ENCODE measurements around the gene REG4. TPM values are rescaled to one million over a fixed set of nuclear protein-coding genes. Genes with fewer than 3 reads are reported as not detected.
"Not testable (repeated sequence)": the region's sequence is repeated elsewhere in the genome, so short reads cannot be mapped to it uniquely, and the experiment has no call there.

Gene REG4
- 10 to 100 TPM in 1 of 12 donors, under 1 TPM in 1, not detected in 10; 0.30 to 22.2 TPM for polyA plus RNA-seq (ENCODE audit: insufficient read length in 12 of 12)
- long read RNA-seq, donor 1, transcript REG4-203 (3 exons, 2,327 nt): minor isoform, 12 of 427 reads
- long read RNA-seq, donor 1, transcript REG4-201 (6 exons, 1,357 nt): major isoform, 268 of 427 reads
- long read RNA-seq, donor 1, partial matches to known transcripts: 147 of 427 reads
- long read RNA-seq, donor 1, other reads (novel, unspliced or antisense): 0 of 427 reads
- long read RNA-seq, donor 2: 0 reads
- long read RNA-seq, donor 3: 0 reads
- long read RNA-seq, donor 4: 0 reads
- long read RNA-seq, donor 5, partial matches to known transcripts: 0 of 1 reads
- long read RNA-seq, donor 5, other reads (novel, unspliced or antisense): 0 of 1 reads
- long read RNA-seq, donor 6: 0 reads
- long read RNA-seq, donor 7: 0 reads
- long read RNA-seq, donor 8: 0 reads
- long read RNA-seq, donor 9: 0 reads
- long read RNA-seq, donor 10: 0 reads
- long read RNA-seq, donor 11: 0 reads

GRCh38 chr1:119811387-119811786, at the start of gene REG4:
Gene REG4, minus strand, starts transcription at chr1:119811460. Its CDS starts 2,691 bp downstream, at chr1:119808769.
- DNase-seq: no peak

GRCh38 chr1:119859647-119860046, 48.4 kb upstream of the REG4 start:
- no peak for DNase-seq

GRCh38 chr1:119858556-119859214, 47.4 kb upstream of the REG4 start:
- DNase-seq: not testable (repeated sequence)

GRCh38 chr1:119858126-119858525, 46.9 kb upstream of the REG4 start:
- no peak for DNase-seq

GRCh38 chr1:119853155-119853554, 41.9 kb upstream of the REG4 start:
- DNase-seq: no peak

- not testable (repeated sequence) for DNase-seq
Measured at GRCh38 chr1:119844206-119844605, 32.9 kb upstream of the REG4 start.

- no peak for DNase-seq
Measured at GRCh38 chr1:119841306-119841705, 30.0 kb upstream of the REG4 start.

GRCh38 chr1:119840745-119841144, 29.5 kb upstream of the REG4 start:
- DNase-seq: no peak

GRCh38 chr1:119838236-119838635, 27.0 kb upstream of the REG4 start:
- DNase-seq: no peak

- no peak for DNase-seq
Measured at GRCh38 chr1:119834990-119835389, 23.7 kb upstream of the REG4 start.

GRCh38 chr1:119831027-119831426, 19.8 kb upstream of the REG4 start:
- DNase-seq: no peak

GRCh38 chr1:119829625-119830024, 18.4 kb upstream of the REG4 start:
- peak; percentile 17 for DNase-seq

GRCh38 chr1:119829006-119829405, 17.7 kb upstream of the REG4 start:
- not testable (repeated sequence) for DNase-seq

- DNase-seq: no peak
Measured at GRCh38 chr1:119828266-119828665, 17.0 kb upstream of the REG4 start.

GRCh38 chr1:119827010-119827409, 15.8 kb upstream of the REG4 start:
- DNase-seq: no peak

GRCh38 chr1:119822406-119822805, 11.1 kb upstream of the REG4 start:
- DNase-seq: no peak

- no peak for DNase-seq
Measured at GRCh38 chr1:119818181-119818580, 6.9 kb upstream of the REG4 start.

GRCh38 chr1:119816407-119816806, 5.1 kb upstream of the REG4 start:
- no peak for DNase-seq

- no peak for DNase-seq
Measured at GRCh38 chr1:119815928-119816327, 4.7 kb upstream of the REG4 start.

- DNase-seq: no peak
Measured at GRCh38 chr1:119815361-119815760, 4.1 kb upstream of the REG4 start.

- no peak for DNase-seq
Measured at GRCh38 chr1:119814288-119814687, 3.0 kb upstream of the REG4 start.

- DNase-seq: no peak
Measured at GRCh38 chr1:119811985-119812557, 811 bp upstream of the REG4 start.

Data from muscle of arm (tissue), 14 donors.